Measurements from ENCODE around the gene TRPM6.

The TRPM6 gene

GRCh38 chr9:74804018-74804385 lies 83.7 kb downstream of the TRPM6 start:
- no peak for DNase-seq (ENCODE audit: low read depth)
- H3K4me3 ChIP-seq (ENCODE audit: low read depth, low read length) = no peak overlapping the region
- in situ Hi-C loops (cut with HindIII; ENCODE audit: low sequenced_read_pairs) = loop anchor here (25.0 kb wide), 1 partner anchor 258 kb away; no protein-coding TSS in a partner anchor
- no peak for TF ChIP-seq CTCF (IDR thresholded peaks at IDR 0.05; ENCODE audit: low read depth, low read length, missing control alignments)

- no peak for DNase-seq (ENCODE audit: low read depth)
- TF ChIP-seq CTCF (IDR thresholded peaks at IDR 0.05; ENCODE audit: low read depth, low read length, missing control alignments) = no peak
- in situ Hi-C loops (cut with HindIII; ENCODE audit: low sequenced_read_pairs) = loop anchor here (25.0 kb wide), 1 partner anchor 259 kb away; no protein-coding TSS in a partner anchor
- no peak overlapping the region for H3K4me3 ChIP-seq (ENCODE audit: low read depth, low read length)
Observed at GRCh38 chr9:74803376-74804017, 84.2 kb downstream of the TRPM6 start.

GRCh38 chr9:74800226-74800625 lies 87.5 kb downstream of the TRPM6 start:
- no peak overlapping the region for H3K4me3 ChIP-seq (ENCODE audit: low read depth, low read length)
- DNase-seq (ENCODE audit: low read depth) = no peak
- TF ChIP-seq CTCF (IDR thresholded peaks at IDR 0.05; ENCODE audit: low read depth, low read length, missing control alignments) = no peak
- in situ Hi-C loops (cut with HindIII; ENCODE audit: low sequenced_read_pairs) = loop anchor here (25.0 kb wide), 1 partner anchor 262 kb away; no protein-coding TSS in a partner anchor

- no peak for TF ChIP-seq CTCF (IDR thresholded peaks at IDR 0.05; ENCODE audit: low read depth, low read length, missing control alignments)
- in situ Hi-C loops (cut with HindIII; ENCODE audit: low sequenced_read_pairs) = no loop called here
- H3K4me3 ChIP-seq (ENCODE audit: low read depth, low read length) = no peak overlapping the region
- DNase-seq (ENCODE audit: low read depth) = no peak
Observed at GRCh38 chr9:74795803-74796202, 91.9 kb downstream of the TRPM6 start.

GRCh38 chr9:74795081-74795480 lies 92.6 kb downstream of the TRPM6 start:
- no peak for TF ChIP-seq CTCF (IDR thresholded peaks at IDR 0.05; ENCODE audit: low read depth, low read length, missing control alignments)
- in situ Hi-C loops (cut with HindIII; ENCODE audit: low sequenced_read_pairs) = no loop called here
- no peak overlapping the region for H3K4me3 ChIP-seq (ENCODE audit: low read depth, low read length)
- DNase-seq (ENCODE audit: low read depth) = no peak

GRCh38 chr9:74784506-74784905 lies 103.2 kb downstream of the TRPM6 start:
- no peak for DNase-seq (ENCODE audit: low read depth)
- TF ChIP-seq CTCF (IDR thresholded peaks at IDR 0.05; ENCODE audit: low read depth, low read length, missing control alignments) = no peak
- in situ Hi-C loops (cut with HindIII; ENCODE audit: low sequenced_read_pairs) = no loop called here
- no peak overlapping the region for H3K4me3 ChIP-seq (ENCODE audit: low read depth, low read length)
